MCF 10A (cell line): ENCODE measurements around the gene SYPL2. TPM values are rescaled to one million over a fixed set of nuclear protein-coding genes. Genes with fewer than 3 reads are reported as not detected.

ENCODE experiments used
- BruUV-seq: library from RNA; stranded (reverse); fragments of 400-500 nt; replicated peaks from 2 replicates; lab custom pipeline; 2021; lab: Mats Ljungman, UMichigan
- CTCF ChIA-PET: fragments of 300-600 bp; sonication (Branson Sonifier 250); formaldehyde crosslinking; extraction: SDS; loops from one replicate; lab custom pipeline; 2021; ENCODE audit warnings: antibody characterized with exemption, inconsistent platforms; lab: Yijun Ruan, JAX
- POLR2A ChIA-PET: fragments of 300-600, 350-650 bp; sonication (Branson Sonifier 250); formaldehyde crosslinking; extraction: SDS; loops from one replicate; lab custom pipeline; 2020; ENCODE audit warnings: antibody characterized with exemption, inconsistent platforms; lab: Yijun Ruan, JAX
- DNase-seq: peaks from one replicate; pipeline ENCODE4 v3.0.0-alpha.2; 2018; ENCODE audit not compliant: unreplicated experiment
- H3K27ac Mint-ChIP-seq: one replicate; pipeline ENCODE4 v1.8.0; 2022; ENCODE audit warnings: mild to moderate bottlenecking, low read depth, mixed read lengths; ENCODE audit not compliant: unreplicated experiment
- H3K27me3 Mint-ChIP-seq: one replicate; pipeline ENCODE4 v1.8.0; 2022; ENCODE audit warnings: mixed read lengths; ENCODE audit not compliant: insufficient read depth, unreplicated experiment
- H3K36me3 Mint-ChIP-seq: one replicate; pipeline ENCODE4 v1.8.0; 2022; ENCODE audit warnings: mild to moderate bottlenecking, moderate library complexity, mixed read lengths; ENCODE audit not compliant: insufficient read depth, unreplicated experiment
- H3K4me1 Mint-ChIP-seq: one replicate; pipeline ENCODE4 v1.8.0; 2022; ENCODE audit warnings: mixed read lengths; ENCODE audit not compliant: insufficient read depth, unreplicated experiment
- H3K4me3 Mint-ChIP-seq: one replicate; pipeline ENCODE4 v1.8.0; 2022; ENCODE audit warnings: mild to moderate bottlenecking, moderate library complexity, mixed read lengths; ENCODE audit not compliant: unreplicated experiment
- H3K9me3 Mint-ChIP-seq: one replicate; pipeline ENCODE4 v1.8.0; 2022; ENCODE audit warnings: mixed read lengths; ENCODE audit not compliant: unreplicated experiment
- CTCF ChIP-seq: fragments of 200-600 bp; IDR thresholded peaks from one replicate; pipeline ENCODE4 v1.8.0; 2022; ENCODE audit warnings: antibody characterized with exemption, mild to moderate bottlenecking; ENCODE audit not compliant: unreplicated experiment
- intact Hi-C: fragments of 100-400 bp; cut with micrococcal nuclease; formaldehyde crosslinking; loops from 2 replicates; pipeline ENCODE4 v1.14.1; 2022
- total RNA-seq: library from RNA; stranded (reverse); gene quantifications from 2 replicates; pipeline ENCODE4 v1.2.3, GENCODE V29; 2022

SYPL2 gene
- total RNA-seq, 1 experiment from 2014 or later, result not detected

DNA sequence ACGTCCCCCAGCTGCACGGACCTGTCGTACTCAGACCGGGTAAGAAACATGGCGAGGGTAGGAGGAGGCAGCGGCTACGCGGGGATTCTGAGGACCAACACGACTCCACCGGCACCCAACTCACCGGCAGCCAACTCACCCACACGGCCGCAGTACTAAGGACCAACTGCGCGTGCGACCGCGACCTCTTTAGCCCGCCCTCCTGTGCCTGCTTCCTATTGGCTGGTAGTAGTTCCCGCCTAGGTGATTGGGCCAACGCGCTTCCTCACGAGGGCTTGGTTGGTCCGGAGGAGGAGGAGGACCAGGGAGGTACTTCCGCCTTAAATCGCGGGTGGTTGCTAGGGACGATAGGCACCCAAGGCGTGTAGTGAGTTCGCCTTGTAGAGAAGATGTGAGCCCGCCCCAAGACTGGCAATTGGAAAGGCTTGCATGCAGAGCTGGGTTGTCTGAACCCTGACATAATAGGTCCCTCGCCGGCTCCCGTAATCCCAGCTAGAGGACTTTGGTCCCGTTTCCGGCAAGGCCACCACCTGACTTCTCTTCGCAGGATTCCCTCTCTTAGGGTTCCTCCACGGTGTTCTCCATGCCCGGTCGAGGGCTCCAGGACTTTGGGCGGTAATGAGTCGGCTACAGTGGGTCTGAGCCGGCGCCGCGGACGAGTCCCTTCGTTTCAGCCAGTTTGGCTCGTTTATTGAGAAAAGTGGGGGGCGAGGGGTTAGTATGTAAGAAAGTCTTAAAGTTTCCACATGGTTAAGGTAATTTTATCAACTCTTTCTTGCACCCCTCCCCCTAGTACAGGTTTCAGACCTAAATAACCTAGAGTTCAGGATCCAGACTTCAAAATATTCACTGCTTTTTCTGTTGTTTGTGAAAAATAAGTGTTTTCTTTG, 39.8 kb upstream of the SYPL2 start, which contains the start of gene PSMA5:
Gene PSMA5 (minus strand): TSS at position 168 of the 890 bp plus-strand sequence. CDS start 118 bp downstream, at position 50.
- Mint-ChIP-seq H3K27me3 (no peaks in the 10 kb centered on the region), H3K9me3 (no peaks in the 10 kb centered on the region), H3K4me1 (peaks cover 24% of the 10 kb centered on the region), H3K36me3 (peaks cover 14% of the 10 kb centered on the region), H3K27ac (peak within 1 kb of the TSS; percentile 90), H3K4me3 (peak within 1 kb of the TSS; percentile 95)
- ChIA-PET CTCF (interaction anchor here (1.0 to 4.2 kb wide), 4 partner anchors 12 to 219 kb away, joined by 3 to 30 read pairs (median 4); no protein-coding TSS in a partner anchor), POLR2A (interaction anchor here (0.6 to 3.4 kb wide), 31 partner anchors 9 to 586 kb away, joined by 3 to 17 read pairs (median 5); partner anchors contain the start of genes ATXN7L2, CYB561D1, GNAI3 and PSRC1)
- intact Hi-C loops, result loop anchor here (1.0 to 10.0 kb wide), 3 partner anchors 66 to 222 kb away; partner anchors contain the start of gene CYB561D1
- TSS peak; percentile 68 for BruUV-seq
- TF ChIP-seq CTCF, result no peak
- peak; percentile 100 for DNase-seq

- ChIA-PET CTCF (interaction anchor here (4.2 kb wide), 1 partner anchor 105 kb away, joined by 30 read pairs; no protein-coding TSS in a partner anchor), POLR2A (interaction anchor here (0.6 to 3.4 kb wide), 17 partner anchors 10 to 587 kb away, joined by 3 to 17 read pairs (median 5); partner anchors contain the start of genes ATXN7L2, CYB561D1, GNAI3 and PSRC1)
- Mint-ChIP-seq H3K9me3 (no peaks in the 10 kb centered on the region), H3K4me3 (peak overlapping the region; percentile 95), H3K4me1 (peaks cover 21% of the 10 kb centered on the region), H3K27ac (peak overlapping the region; percentile 90), H3K36me3 (peaks cover 14% of the 10 kb centered on the region), H3K27me3 (no peaks in the 10 kb centered on the region)
- DNase-seq, result no peak
- no TSS peak for BruUV-seq
- TF ChIP-seq CTCF, result no peak
- intact Hi-C loops, result loop anchor here (5.0 to 10.0 kb wide), 2 partner anchors 65 to 222 kb away; partner anchors contain the start of gene CYB561D1
These were observed 39.2 kb upstream of the SYPL2 start for GRCh38 chr1:109427171-109427467.

- BruUV-seq, result no TSS peak
- intact Hi-C loops, result no loop called here
- Mint-ChIP-seq H3K4me1 (peaks cover 3% of the 10 kb centered on the region), H3K27me3 (no peaks in the 10 kb centered on the region), H3K4me3 (no peak overlapping the region), H3K36me3 (no peaks in the 10 kb centered on the region), H3K27ac (no peak overlapping the region), H3K9me3 (no peaks in the 10 kb centered on the region)
- TF ChIP-seq CTCF, result no peak
- no peak for DNase-seq
- ChIA-PET POLR2A (no interaction called here), CTCF (no interaction called here)
These were observed 34.0 kb upstream of the SYPL2 start for GRCh38 chr1:109432336-109432735.

GRCh38 chr1:109433322-109433721, 33.0 kb upstream of the SYPL2 start:
- Mint-ChIP-seq H3K27me3 (no peaks in the 10 kb centered on the region), H3K4me3 (no peak overlapping the region), H3K27ac (no peak overlapping the region), H3K36me3 (no peaks in the 10 kb centered on the region), H3K9me3 (no peaks in the 10 kb centered on the region), H3K4me1 (no peaks in the 10 kb centered on the region)
- intact Hi-C loops, result no loop called here
- CTCF ChIA-PET, result no interaction called here
- POLR2A ChIA-PET, result no interaction called here
- no TSS peak for BruUV-seq
- DNase-seq, result no peak
- no peak for TF ChIP-seq CTCF
